Esophagus muscularis mucosa (tissue), 2 donors: ENCODE measurements around the gene GRAMD1C.

ENCODE experiments used
- POLR2A ChIP-seq: fragments of 450-650 bp; IDR thresholded peaks from one replicate; pipeline ENCODE4 v1.6.1; 2017; ENCODE audit warnings: antibody characterized with exemption, moderate library complexity, mild to moderate bottlenecking, low read depth
- POLR2AphosphoS5 ChIP-seq, 2 donors: sonication (generic); formaldehyde crosslinking; IDR thresholded peaks; one replicate each; pipeline ENCODE4 v1.6.1; 2017; ENCODE audit warnings: antibody characterized with exemption in 2 of 2

- TF ChIP-seq POLR2AphosphoS5 (IDR thresholded peaks at IDR 0.05) (no peak), POLR2A (no peak)
Observed at GRCh38 chr3:113897373-113897777, 58.8 kb downstream of the GRAMD1C start.
